Measurements from ENCODE around the gene DNAL4.

Gene DNAL4

DNA sequence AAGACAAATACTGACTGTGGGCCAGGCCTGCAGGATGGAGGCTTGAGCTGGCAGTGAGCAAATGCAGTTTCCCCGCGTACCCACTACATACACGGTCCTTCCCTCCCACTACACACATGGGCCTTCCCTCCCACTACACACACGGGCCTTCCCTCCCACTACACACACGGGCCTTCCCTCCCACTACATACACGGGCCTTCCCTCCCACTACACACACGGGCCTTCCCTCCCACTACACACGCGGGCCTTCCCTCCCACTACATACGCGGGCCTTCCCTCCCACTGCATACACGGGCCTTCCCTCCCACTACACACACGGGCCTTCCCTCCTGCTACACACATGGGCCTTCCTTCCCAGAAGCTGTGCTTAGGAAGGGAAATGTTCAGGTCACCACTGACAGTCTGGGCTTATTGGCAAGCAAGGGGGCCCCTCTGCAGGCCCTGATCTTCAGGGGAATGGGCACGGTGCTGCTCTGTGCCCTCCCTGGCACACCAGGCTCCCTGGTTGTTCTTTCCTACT is 10.8 kb downstream of the DNAL4 start:
- TF ChIP-seq TAF1 (IDR thresholded peaks at IDR 0.05; ENCODE audit: borderline replicate concordance, insufficient read depth, low read length) (no peak), POLR2AphosphoS5 (IDR thresholded peaks at IDR 0.05; ENCODE audit: low read depth, low read length) (no peak), SIN3A (IDR thresholded peaks at IDR 0.05; ENCODE audit: borderline replicate concordance, insufficient read depth, low read length) (no peak), FOXP2 (optimal IDR thresholded peaks at IDR 0.05; ENCODE audit: borderline replicate concordance, extremely low read depth, extremely low read length, insufficient read depth) (no peak)
- TF ChIP-seq, protein P1, sequence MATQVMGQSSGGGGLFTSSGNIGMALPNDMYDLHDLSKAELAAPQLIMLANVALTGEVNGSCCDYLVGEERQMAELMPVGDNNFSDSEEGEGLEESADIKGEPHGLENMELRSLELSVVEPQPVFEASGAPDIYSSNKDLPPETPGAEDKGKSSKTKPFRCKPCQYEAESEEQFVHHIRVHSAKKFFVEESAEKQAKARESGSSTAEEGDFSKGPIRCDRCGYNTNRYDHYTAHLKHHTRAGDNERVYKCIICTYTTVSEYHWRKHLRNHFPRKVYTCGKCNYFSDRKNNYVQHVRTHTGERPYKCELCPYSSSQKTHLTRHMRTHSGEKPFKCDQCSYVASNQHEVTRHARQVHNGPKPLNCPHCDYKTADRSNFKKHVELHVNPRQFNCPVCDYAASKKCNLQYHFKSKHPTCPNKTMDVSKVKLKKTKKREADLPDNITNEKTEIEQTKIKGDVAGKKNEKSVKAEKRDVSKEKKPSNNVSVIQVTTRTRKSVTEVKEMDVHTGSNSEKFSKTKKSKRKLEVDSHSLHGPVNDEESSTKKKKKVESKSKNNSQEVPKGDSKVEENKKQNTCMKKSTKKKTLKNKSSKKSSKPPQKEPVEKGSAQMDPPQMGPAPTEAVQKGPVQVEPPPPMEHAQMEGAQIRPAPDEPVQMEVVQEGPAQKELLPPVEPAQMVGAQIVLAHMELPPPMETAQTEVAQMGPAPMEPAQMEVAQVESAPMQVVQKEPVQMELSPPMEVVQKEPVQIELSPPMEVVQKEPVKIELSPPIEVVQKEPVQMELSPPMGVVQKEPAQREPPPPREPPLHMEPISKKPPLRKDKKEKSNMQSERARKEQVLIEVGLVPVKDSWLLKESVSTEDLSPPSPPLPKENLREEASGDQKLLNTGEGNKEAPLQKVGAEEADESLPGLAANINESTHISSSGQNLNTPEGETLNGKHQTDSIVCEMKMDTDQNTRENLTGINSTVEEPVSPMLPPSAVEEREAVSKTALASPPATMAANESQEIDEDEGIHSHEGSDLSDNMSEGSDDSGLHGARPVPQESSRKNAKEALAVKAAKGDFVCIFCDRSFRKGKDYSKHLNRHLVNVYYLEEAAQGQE (IDR thresholded peaks at IDR 0.05; ENCODE audit: insufficient read depth in 1 of 2, low read depth in 2 of 2, low read length in 2 of 2) = no peak

DNA sequence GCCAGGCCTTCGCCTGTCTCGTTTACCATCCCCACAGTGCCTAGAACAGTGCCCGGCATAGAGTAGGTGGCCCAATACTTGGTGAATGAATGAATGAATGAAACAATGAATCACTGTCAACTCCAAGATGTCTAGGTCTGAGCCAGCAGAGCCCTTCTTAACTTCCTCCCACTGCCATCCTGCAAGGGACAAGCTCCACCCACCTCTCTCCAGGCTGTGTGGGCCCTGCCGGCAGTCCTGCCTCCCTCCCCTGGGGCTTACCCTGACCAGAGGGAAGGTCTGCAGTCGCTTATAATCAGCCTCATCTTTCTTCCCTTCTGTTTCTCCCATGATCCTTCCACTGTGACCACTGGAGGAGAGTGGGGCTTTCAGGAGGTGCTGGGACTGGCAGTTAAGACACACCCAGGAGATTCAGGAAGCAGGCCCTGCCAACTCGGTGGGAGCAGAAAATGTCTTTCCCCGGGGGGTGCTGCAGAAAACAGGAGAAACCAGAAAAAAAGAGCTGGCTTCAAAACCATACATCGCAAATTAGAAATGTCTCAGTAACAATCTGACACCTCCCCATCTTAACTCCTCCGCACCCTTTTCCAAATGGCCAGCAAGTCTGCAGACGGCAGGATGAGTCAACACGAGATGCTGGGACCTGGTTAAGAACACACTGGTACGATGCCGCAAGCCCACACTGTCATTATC is 11.4 kb downstream of the DNAL4 start:
- TF ChIP-seq, protein P1 (IDR thresholded peaks at IDR 0.05; ENCODE audit: insufficient read depth in 1 of 2, low read depth in 2 of 2, low read length in 2 of 2) = no peak
- TF ChIP-seq FOXP2 (optimal IDR thresholded peaks at IDR 0.05; ENCODE audit: borderline replicate concordance, extremely low read depth, extremely low read length, insufficient read depth) (no peak), SIN3A (IDR thresholded peaks at IDR 0.05; ENCODE audit: borderline replicate concordance, insufficient read depth, low read length) (no peak), POLR2AphosphoS5 (IDR thresholded peaks at IDR 0.05; ENCODE audit: low read depth, low read length) (no peak), TAF1 (IDR thresholded peaks at IDR 0.05; ENCODE audit: borderline replicate concordance, insufficient read depth, low read length) (no peak)

DNA sequence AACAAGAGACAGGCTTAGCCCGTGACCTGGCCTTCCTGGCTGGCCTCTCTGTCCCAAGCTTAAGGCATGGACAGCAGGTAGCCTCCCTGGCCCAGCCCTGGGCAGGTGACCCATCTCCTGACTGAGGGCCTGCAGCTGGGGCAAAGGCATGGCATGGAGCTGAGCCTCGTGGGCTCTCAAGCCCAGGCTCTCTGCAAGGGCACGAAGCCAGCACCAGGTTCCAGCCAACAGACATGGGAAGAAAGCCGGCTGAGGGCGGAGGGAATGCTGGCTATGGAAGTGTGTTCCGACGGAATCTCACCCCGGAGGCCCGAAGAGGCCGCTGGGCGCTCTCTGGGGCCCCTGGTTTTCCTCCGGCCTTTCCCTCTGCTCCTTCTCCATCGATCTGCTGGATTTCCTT is 12.9 kb downstream of the DNAL4 start:
- TF ChIP-seq SIN3A (IDR thresholded peaks at IDR 0.05; ENCODE audit: borderline replicate concordance, insufficient read depth, low read length) = no peak
- TF ChIP-seq TAF1 (IDR thresholded peaks at IDR 0.05; ENCODE audit: borderline replicate concordance, insufficient read depth, low read length) = no peak
- no peak for TF ChIP-seq POLR2AphosphoS5 (IDR thresholded peaks at IDR 0.05; ENCODE audit: low read depth, low read length)
- TF ChIP-seq FOXP2 (optimal IDR thresholded peaks at IDR 0.05; ENCODE audit: borderline replicate concordance, extremely low read depth, extremely low read length, insufficient read depth) = no peak
- TF ChIP-seq, protein P1 (IDR thresholded peaks at IDR 0.05; ENCODE audit: insufficient read depth in 1 of 2, low read depth in 2 of 2, low read length in 2 of 2) = no peak

DNA sequence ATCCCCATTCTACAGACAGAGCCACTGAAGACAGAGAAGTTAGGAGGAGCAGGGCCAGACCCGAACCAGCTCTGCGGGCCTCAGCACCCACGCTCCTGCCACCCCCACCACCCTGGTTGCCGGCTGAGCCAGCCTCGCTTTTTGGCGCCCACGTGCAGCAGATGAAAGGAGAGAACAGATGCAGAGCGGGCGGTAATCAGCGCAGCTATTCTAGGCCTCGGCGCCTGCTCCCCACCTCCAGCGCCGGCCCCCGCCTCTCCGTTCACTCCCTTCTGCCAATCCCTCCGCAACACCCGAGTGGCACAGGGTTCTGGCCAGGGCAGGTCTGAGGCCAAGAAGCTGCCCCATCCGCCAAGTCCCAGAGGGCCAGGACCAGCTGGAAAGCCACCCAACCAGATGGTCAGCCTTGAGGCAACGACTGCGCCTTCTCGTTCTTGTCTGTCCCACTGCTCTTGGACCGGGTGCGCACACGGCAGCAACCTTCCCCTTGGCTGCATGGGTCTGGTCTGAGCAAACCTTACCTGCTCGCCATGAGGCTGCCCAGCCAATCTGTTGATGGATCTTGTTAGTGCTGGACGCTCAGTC is 16.8 kb downstream of the DNAL4 start:
- TF ChIP-seq SIN3A (IDR thresholded peaks at IDR 0.05; ENCODE audit: borderline replicate concordance, insufficient read depth, low read length) (no peak), FOXP2 (optimal IDR thresholded peaks at IDR 0.05; ENCODE audit: borderline replicate concordance, extremely low read depth, extremely low read length, insufficient read depth) (no peak), POLR2AphosphoS5 (IDR thresholded peaks at IDR 0.05; ENCODE audit: low read depth, low read length) (no peak), TAF1 (IDR thresholded peaks at IDR 0.05; ENCODE audit: borderline replicate concordance, insufficient read depth, low read length) (no peak)
- TF ChIP-seq, protein P1 (IDR thresholded peaks at IDR 0.05; ENCODE audit: insufficient read depth in 1 of 2, low read depth in 2 of 2, low read length in 2 of 2) = no peak

Data from PFSK-1 (cell line).